GM08714 (cell line): ENCODE results near the gene BICDL2.
A peak's percentile ranks its signal among the peaks of the same experiment; 100 is the strongest.

Experiments
- H3K4me3 ChIP-seq: fragments of 200-500 bp; sonication (Bioruptor generic); 2 replicates; pipeline ENCODE4 v1.5.1; 2014; ENCODE audit warnings: mild to moderate bottlenecking, low read length, inconsistent platforms
- ZNF274 ChIP-seq: IDR thresholded peaks from 2 replicates; pipeline ENCODE4 v1.6.1; 2012; ENCODE audit warnings: mild to moderate bottlenecking, low read depth, low read length

Gene BICDL2

GRCh38 chr16:3046641-3047386 is 10.1 kb upstream of the BICDL2 start:
- no peak overlapping the region; the same call in 1 of the 2 replicates for H3K4me3 ChIP-seq
- TF ChIP-seq ZNF274: no peak

GRCh38 chr16:3045758-3046640 is 9.3 kb upstream of the BICDL2 start, which contains the start of gene MMP25:
Gene MMP25 (plus strand): TSS chr16:3046561. CDS start chr16:3046918, 357 bp downstream.
- peak within 1 kb of the TSS; percentile 56; the same call in 1 of the 2 replicates for H3K4me3 ChIP-seq
- no peak for TF ChIP-seq ZNF274

- TF ChIP-seq ZNF274: no peak
Measured at GRCh38 chr16:3044708-3045107, 8.0 kb upstream of the BICDL2 start.

GRCh38 chr16:3042376-3042775 is 5.6 kb upstream of the BICDL2 start:
- TF ChIP-seq ZNF274: no peak
- H3K4me3 ChIP-seq: no peak overlapping the region

More at GRCh38 chr16:3044708-3045107, 8.0 kb upstream of the BICDL2 start:
- no peak overlapping the region for H3K4me3 ChIP-seq

- H3K4me3 ChIP-seq: no peak overlapping the region
- TF ChIP-seq ZNF274: no peak
Measured at GRCh38 chr16:3038896-3039295, 2.2 kb upstream of the BICDL2 start.

GRCh38 chr16:3038256-3038655 is 1.5 kb upstream of the BICDL2 start:
- TF ChIP-seq ZNF274: no peak
- no peak overlapping the region for H3K4me3 ChIP-seq

GRCh38 chr16:3035972-3036725 is 595 bp downstream of the BICDL2 start:
- TF ChIP-seq ZNF274: no peak
- H3K4me3 ChIP-seq: no peak overlapping the region

GRCh38 chr16:3035289-3035971 is 1.3 kb downstream of the BICDL2 start:
- H3K4me3 ChIP-seq: no peak overlapping the region
- TF ChIP-seq ZNF274: no peak

GRCh38 chr16:3032624-3033023 is 4.1 kb downstream of the BICDL2 start:
- no peak for TF ChIP-seq ZNF274
- H3K4me3 ChIP-seq: no peak overlapping the region

- no peak for TF ChIP-seq ZNF274
Measured at GRCh38 chr16:3030222-3031212, 6.2 kb downstream of the BICDL2 start.

GRCh38 chr16:3029491-3030221 is 7.1 kb downstream of the BICDL2 start:
- TF ChIP-seq ZNF274: no peak
- H3K4me3 ChIP-seq: no peak overlapping the region

More at GRCh38 chr16:3030222-3031212, 6.2 kb downstream of the BICDL2 start:
- H3K4me3 ChIP-seq: no peak overlapping the region

GRCh38 chr16:3028716-3029319 is 7.9 kb downstream of the BICDL2 start:
- H3K4me3 ChIP-seq: no peak overlapping the region

More at GRCh38 chr16:3028716-3029319, 7.9 kb downstream of the BICDL2 start:
- no peak for TF ChIP-seq ZNF274
